HS-5 (cell line): ENCODE measurements around the gene C1QTNF1.
A peak's percentile ranks its signal among the peaks of the same experiment; 100 is the strongest.

ENCODE experiments used
- DNase-seq: peaks from one replicate; pipeline ENCODE4 v3.0.0-alpha.2; 2012; ENCODE audit warnings: low read depth

Gene C1QTNF1

DNA sequence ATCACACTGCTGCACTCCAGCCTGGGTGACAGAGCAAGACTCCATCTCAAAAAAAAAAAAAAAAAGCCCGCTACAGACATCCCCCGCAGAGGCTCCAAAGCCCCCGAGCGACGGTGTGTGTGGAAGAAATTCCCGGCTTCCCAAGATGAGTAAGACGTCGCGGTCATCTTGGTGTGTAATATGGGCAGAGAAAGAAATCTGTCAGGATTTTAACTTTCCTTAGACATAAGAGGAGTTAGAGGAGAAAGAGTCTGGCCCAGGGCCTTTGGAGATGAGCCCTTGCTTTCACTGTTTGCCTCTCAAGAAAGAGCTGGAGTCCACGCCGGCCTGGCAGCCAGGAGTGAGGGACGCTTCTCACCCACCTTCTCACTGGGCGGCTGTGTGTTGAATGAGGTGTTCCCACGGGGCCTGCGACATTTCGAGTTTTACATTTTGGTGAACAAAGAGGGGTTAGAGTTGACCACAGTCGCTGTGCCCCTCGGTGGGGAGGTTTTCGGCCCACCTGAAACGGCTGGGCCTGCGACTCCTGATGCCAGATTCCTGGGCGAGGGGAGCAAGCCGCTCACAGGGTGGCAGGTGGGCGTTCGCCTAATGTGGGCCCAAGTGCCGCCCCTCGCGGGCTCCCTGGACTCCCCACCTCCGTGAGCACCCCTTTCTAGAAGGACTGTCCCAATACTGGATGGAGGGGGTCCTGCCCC is 17.9 kb downstream of the C1QTNF1 start:
- DNase-seq: no peak

DNA sequence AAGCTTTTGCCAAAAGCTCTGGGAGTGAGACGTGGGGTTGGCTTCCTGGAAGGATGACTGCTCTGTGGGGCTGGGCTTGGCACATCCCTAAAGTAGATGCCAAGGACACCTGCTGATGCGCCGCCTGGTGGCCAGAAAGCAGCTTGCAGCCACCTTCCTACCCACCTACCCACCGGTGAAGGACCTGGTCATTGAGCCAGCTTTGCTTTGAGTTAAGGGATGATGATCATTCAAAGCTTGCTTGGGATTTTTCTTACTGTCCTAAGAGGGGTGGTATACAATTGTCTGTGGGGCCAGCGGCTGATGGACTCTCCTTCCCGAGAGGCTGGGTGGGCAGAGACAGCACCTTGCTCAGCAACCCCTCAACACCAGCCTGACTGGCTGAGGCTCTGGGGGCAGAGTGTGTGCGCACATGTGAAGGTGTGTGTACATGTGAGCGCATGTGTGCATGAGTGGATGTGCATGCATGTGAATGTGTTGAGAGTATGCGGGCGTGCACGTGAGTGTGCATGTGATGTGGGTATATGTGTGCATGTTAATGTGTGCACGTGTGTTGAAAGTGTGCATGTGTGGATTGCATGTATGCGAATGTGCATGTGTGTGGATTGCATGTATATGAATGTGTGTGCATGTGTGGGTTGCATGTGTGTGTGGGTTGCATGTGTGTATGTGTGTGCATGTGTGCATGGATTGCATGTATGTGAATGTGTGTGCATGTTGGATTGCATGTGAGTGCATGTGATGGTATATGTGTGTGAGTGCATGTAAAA is 18.6 kb downstream of the C1QTNF1 start:
- no peak for DNase-seq

DNA sequence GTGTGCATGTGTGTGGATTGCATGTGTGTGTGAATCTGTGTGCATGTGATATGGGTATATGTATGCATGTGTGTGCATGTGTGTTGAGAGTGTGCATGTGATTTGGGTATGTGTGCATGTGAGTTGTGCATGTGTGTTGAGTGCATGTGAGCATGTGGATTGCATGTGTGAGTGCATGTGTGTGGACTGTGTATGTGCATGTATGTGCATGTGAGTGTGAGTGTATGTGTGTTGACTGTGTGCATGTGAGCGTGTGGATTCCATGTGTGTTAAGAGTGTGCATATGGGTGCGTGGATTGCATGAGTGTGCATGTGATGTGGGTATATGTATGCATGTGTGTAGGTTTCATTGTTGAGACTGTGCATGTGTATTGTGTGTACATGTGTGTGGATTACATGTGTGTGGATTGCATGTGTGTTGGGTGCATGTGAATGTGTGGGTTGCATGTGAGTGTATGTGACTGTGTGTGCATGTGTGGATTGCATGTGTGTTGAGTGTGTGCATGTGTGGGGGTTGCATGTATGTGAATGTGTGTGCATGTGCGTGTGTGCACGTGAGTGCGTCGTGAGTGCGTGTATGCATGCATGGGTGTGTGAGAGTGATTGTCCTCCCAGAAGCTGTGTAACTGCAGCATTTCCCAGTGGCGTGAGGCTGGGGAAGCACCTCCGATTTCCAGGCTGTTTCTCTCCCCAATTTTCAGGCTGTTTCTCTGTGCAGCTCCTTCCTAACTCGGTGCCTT is 19.4 kb downstream of the C1QTNF1 start:
- no peak for DNase-seq

DNA sequence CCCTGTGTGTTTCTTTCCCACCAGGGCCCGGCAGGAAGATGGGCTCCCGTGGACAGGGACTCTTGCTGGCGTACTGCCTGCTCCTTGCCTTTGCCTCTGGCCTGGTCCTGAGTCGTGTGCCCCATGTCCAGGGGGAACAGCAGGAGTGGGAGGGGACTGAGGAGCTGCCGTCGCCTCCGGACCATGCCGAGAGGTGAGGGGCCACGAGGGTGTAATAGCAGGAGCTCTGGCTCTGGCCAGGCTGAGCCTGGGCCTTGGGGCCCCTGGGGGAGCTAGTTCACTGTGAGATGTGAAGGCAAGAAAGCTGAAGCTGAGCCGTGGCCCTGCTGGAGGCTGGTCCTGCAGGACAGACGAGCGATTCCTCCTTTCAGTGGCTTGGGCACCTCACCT is 20.0 kb downstream of the C1QTNF1 start:
- no peak for DNase-seq

DNA sequence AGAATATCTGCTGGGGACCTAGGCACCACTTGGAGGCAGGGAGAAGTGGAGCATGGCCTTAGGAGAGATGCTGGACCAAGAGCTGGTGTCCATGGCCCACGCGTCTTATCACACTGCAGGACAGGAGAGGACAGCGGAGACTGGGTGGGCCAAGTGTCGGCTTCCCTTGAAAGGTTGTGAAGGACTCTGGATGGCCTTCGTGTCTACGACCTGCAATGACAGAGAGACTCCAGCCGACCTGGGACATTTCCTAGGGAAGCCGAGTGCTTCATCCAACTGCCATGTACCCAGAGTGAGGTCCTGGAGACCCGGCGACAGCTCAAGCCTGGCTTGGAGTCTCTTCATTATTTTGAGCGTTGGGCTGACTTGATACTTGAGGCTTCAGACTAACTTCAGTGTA is 20.5 kb downstream of the C1QTNF1 start:
- no peak for DNase-seq

DNA sequence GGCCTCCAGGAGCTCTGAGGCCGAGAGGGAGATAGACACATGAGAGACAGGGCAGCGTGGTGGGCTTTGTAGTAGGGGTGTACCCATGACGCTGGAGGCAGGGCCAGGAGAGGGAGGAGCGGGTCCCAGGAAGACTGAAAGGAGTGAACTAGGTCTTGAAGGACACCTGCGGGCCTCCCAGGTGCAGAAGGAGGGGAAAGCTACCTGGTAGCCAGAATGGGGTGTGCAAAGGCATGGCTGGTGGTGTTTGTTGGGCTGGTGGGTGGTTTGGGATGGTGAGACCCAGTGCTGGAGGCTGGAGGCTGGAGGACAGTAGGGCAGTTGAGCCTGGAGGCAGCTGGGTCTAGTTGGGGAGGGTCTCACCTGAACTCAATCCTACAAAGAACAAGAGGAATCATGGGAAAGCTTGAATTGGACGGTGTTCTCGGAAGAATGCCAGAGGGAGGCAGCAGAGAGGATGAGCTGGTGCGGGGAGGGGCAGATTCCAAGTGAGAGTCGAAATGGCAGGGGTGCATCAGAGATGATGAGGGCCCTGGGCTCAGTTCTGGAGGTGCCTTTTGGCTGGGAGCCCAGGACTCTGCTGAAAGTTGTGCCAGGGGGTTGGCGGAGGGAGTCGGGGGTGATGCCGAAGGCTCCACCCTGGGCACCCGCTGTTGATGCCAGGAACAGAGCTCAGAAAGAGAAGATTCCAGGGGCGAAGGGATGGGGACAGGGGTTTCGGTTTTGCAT is 21.2 kb downstream of the C1QTNF1 start:
- no peak for DNase-seq

DNA sequence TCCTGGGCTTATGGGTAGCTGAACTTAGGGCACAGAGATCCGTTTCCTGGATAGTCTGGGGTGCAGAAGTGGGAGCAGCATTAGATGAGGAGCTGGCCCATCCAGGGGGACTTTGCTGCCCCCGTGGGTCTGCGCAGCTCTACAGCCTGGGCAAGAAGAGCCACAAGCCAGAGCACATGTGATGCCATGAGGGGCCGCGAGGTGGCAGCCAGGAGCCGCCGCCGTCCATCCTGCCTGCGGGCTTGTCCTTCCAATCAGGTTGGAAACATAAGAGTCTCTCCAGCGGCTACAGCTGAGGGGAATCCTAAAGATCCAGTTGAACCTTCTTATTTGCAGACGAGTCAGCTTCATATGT is 21.9 kb downstream of the C1QTNF1 start:
- no peak for DNase-seq

DNA sequence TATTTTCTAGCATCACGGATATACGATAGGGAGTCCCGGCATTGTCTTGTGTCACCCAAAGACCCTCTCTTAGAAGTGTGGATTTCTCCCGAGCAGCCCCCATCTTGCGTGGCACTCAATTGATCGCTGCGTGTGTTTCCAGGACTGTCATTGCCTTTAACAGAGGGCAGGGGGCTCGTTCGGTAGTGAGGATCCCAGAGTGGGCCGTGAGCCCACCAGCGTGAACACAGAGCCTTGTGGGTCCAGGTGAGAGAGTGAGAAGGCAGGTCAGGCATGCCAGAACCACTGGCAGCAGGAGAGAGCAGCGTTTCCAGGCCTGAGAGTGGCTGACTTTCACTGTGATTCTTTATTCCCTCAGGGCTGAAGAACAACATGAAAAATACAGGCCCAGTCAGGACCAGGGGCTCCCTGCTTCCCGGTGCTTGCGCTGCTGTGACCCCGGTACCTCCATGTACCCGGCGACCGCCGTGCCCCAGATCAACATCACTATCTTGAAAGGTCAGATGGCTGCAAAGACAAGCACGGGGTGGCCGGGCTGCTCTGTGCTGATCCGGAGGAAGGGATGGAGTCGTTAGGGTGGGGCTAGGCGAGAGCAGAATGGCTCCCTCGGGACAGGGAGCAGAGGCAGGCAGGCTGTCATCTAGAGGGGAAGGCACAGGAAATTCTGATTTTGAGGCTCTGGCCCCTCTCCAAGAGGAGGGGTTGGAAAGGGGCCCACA is 22.4 kb downstream of the C1QTNF1 start:
- DNase-seq: no peak

DNA sequence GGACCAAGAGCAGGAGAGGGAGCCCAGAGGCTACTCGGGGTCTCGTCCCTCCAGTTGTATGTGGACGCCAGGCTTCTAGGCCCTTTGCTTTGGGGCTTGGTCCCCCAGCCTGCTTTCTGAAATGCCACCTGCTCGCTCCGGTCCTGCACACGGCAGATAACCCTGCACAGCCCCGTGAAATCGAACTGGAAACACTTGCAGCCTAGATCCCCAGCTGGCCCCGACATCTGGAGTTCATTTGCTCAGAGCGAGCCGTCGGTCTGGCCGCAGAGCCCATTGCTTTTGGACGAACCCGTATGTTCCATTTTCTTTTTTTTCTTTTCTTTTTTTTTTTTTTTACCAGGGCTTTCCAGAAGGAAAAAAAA is 22.9 kb downstream of the C1QTNF1 start:
- no peak for DNase-seq

DNA sequence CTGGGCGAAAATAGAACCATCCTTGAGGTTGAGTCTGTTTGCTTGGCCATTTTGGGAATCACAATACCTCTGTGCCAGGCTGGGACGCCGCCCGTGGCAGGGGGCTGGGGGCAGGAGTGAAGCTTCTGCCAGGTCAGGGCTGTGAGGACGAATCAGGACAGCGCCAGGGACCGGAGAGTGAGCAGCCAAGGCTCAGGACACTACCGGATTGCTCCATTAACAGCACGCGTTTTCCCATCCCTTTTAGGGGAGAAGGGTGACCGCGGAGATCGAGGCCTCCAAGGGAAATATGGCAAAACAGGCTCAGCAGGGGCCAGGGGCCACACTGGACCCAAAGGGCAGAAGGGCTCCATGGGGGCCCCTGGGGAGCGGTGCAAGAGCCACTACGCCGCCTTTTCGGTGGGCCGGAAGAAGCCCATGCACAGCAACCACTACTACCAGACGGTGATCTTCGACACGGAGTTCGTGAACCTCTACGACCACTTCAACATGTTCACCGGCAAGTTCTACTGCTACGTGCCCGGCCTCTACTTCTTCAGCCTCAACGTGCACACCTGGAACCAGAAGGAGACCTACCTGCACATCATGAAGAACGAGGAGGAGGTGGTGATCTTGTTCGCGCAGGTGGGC is 23.4 kb downstream of the C1QTNF1 start:
- no peak for DNase-seq

DNA sequence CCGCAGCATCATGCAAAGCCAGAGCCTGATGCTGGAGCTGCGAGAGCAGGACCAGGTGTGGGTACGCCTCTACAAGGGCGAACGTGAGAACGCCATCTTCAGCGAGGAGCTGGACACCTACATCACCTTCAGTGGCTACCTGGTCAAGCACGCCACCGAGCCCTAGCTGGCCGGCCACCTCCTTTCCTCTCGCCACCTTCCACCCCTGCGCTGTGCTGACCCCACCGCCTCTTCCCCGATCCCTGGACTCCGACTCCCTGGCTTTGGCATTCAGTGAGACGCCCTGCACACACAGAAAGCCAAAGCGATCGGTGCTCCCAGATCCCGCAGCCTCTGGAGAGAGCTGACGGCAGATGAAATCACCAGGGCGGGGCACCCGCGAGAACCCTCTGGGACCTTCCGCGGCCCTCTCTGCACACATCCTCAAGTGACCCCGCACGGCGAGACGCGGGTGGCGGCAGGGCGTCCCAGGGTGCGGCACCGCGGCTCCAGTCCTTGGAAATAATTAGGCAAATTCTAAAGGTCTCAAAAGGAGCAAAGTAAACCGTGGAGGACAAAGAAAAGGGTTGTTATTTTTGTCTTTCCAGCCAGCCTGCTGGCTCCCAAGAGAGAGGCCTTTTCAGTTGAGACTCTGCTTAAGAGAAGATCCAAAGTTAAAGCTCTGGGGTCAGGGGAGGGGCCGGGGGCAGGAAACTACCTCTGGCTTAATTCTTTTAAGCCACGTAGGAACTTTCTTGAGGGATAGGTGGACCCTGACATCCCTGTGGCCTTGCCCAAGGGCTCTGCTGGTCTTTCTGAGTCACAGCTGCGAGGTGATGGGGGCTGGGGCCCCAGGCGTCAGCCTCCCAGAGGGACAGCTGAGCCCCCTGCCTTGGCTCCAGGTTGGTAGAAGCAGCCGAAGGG is 24.2 kb downstream of the C1QTNF1 start:
- no peak for DNase-seq

DNA sequence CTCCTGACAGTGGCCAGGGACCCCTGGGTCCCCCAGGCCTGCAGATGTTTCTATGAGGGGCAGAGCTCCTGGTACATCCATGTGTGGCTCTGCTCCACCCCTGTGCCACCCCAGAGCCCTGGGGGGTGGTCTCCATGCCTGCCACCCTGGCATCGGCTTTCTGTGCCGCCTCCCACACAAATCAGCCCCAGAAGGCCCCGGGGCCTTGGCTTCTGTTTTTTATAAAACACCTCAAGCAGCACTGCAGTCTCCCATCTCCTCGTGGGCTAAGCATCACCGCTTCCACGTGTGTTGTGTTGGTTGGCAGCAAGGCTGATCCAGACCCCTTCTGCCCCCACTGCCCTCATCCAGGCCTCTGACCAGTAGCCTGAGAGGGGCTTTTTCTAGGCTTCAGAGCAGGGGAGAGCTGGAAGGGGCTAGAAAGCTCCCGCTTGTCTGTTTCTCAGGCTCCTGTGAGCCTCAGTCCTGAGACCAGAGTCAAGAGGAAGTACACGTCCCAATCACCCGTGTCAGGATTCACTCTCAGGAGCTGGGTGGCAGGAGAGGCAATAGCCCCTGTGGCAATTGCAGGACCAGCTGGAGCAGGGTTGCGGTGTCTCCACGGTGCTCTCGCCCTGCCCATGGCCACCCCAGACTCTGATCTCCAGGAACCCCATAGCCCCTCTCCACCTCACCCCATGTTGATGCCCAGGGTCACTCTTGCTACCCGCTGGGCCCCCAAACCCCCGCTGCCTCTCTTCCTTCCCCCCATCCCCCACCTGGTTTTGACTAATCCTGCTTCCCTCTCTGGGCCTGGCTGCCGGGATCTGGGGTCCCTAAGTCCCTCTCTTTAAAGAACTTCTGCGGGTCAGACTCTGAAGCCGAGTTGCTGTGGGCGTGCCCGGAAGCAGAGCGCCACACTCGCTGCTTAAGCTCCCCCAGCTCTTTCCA is 25.1 kb downstream of the C1QTNF1 start:
- no peak for DNase-seq

DNA sequence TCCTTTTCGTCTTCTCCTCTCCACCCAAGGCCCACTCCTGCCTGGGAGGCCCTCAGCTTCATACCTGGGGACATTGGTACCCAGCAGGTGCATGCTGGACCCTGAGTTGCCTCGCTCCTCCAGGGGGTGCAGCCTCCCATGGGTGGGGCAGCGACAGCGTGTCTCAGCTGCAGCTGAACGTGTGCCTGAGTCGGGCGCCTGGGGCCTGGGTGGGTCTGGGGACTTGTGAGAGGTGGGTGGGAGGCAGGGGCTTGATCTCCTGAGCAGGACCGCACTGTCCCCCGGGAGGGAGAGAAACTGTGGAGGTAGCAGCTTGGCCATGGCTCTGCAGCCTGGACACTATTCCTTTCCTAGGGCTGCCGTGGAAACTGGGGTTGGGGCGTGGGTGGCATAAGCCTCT is 25.9 kb downstream of the C1QTNF1 start:
- no peak for DNase-seq

DNA sequence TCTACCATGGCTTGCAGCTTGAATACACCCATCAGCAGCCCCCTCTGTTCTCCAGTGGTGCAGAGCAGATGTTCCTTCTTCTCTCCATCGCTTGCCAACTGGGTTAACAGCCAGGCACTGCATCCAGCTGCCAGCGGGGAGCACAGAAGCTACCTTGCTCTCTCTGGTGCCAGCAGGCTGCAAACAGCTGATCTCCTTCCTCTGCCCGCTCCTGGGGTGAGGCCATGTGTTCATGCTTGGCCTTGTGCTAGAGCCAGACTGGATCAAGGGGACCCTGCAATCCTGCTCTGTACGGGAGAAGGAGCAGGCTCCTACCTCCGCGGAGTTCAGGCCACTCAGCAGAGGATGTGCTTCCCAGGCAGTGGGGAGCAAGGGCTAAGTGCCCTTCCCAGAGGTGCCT is 26.6 kb downstream of the C1QTNF1 start:
- DNase-seq: no peak

DNA sequence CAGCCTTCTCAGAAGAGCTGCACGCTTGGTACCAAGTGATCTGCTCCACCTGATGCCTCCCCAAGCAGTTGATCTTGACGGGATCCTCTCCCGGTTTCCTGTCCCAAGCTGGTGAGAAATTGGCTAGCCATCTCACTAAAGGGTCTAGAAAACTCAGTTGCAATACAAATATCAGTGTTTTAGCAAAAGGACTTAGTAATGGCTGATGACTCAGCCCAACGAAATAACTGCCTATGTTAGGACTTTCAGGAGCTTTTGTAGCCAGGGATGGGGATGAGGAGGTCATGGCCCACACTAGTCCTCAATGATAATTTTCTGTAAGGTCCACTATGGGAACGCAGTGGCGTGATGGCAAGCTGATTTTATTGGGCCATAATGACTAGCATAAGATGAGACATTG is 27.3 kb downstream of the C1QTNF1 start:
- no peak for DNase-seq

DNA sequence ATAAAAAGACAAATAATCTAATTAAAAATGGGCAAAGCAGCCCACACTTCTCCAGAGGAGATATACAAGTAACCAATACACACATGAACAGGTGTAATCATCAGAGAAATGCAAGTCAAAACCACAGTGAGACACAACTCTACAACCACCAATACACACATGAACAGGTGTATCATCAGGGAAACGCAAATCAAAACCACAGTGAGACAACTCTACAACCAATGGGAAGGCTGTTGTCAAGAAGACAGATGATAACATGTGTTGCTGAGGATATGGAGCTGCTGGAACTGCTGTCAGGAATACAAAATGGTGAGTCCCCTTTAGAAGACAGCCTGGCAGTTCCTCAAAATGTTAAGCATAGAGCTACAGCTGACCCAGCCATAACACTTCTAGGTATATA is 28.2 kb downstream of the C1QTNF1 start:
- no peak for DNase-seq

DNA sequence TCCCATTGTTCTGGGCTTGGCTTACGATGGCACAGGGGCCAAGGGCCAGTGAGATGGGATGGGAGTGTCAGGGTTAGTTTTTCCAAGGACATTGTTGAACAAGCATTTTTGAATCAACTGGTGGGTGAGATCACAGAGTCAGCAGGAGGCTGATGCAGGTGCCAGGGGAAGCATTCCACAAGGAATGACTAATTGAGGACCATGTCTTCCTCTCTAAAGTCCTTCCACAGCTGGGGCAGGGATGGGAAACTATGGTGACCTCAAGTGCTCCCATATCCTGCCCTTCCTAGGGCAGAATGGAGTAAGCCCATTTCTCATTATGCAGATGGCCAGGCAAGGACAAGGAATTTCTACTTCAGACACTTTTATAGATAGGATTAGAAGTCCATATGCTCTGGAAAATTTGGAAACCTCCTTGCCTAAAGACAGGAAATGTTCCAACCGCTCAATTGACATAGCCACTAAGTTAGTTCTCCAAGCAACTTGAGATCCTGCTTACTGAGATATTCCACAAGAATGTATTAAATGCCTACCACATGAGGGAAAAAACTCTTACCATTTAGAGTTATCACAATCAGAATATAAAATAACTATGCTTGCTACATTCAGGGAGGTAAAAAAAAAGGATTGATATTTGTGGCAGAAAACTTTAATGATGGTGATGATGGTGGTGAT is 29.4 kb downstream of the C1QTNF1 start:
- peak; percentile 64 for DNase-seq

DNA sequence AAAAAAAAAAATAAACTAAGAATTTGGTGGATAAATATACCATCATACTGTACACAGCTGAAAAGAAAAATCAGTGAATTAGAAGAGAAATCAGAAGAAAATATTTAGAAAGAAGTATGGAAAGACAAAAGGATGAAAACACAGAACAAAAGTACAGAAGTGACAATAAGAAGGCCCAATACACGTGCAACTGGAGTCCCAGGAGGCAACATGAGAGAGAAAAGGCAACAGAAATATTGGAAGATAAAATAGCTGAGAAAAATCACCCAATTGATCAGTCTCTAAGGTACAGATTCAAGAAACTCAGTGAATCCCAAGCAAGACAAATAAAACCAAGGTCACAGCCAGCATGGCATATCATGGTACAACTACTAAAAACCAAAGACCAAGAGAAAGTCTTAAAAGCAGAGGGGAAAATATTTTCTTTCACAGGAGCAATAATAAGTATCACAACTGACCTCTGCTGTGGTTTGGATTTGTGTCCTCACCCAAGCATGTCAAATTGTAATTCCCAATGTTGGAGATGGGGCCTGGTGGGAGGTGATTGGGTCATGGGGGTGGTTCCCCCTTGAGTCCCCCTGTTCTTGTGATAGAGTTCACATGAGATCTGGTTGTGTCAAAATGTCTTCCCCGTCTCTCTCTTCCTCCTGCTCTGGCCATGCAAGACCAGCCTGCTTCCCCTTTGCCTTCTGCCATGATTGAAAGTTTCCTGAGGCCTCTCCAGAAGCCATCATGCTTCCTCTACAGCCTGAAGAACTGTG is 30.4 kb downstream of the C1QTNF1 start:
- DNase-seq: no peak
